ENCODE results near the gene HMMR.

Gene HMMR

GRCh38 chr5:163505368-163506094, 45.1 kb downstream of the HMMR start, which contains the start of gene MAT2B:
TSS of gene MAT2B (plus strand) at chr5:163505619. CDS start at chr5:163505687, 68 bp downstream.
- H3K4me1 ChIP-seq (ENCODE audit: control insufficient read depth, insufficient read depth, low read length, poor library complexity, severe bottlenecking): peaks cover 21% of the 10 kb centered on the region
- peak within 1 kb of the TSS; percentile 83 for H3K4me3 ChIP-seq (ENCODE audit: insufficient read depth, low read depth, low read length, poor library complexity, severe bottlenecking)
- H3K36me3 ChIP-seq (ENCODE audit: control insufficient read depth, insufficient read depth, low read length): no peaks in the 10 kb centered on the region
- peak within 1 kb of the TSS; percentile 98 for H3K27ac ChIP-seq (ENCODE audit: insufficient read depth, low read length, poor library complexity, severe bottlenecking)
- peak; percentile 92 to 93 (median 93) for DNase-seq
- no peaks in the 10 kb centered on the region for H3K27me3 ChIP-seq (replicated peaks; ENCODE audit: control insufficient read depth, insufficient read depth, low read length, poor library complexity, severe bottlenecking)
- H3K9me3 ChIP-seq (ENCODE audit: control insufficient read depth, low read length): no peaks in the 10 kb centered on the region

- Histone ChIP-seq H3K9me3 (ENCODE audit: control insufficient read depth, low read length) (no peaks in the 10 kb centered on the region), H3K27ac (ENCODE audit: insufficient read depth, low read length, poor library complexity, severe bottlenecking) (peak overlapping the region; percentile 98), H3K36me3 (ENCODE audit: control insufficient read depth, insufficient read depth, low read length) (no peaks in the 10 kb centered on the region), H3K27me3 (replicated peaks; ENCODE audit: control insufficient read depth, insufficient read depth, low read length, poor library complexity, severe bottlenecking) (no peaks in the 10 kb centered on the region), H3K4me3 (ENCODE audit: insufficient read depth, low read depth, low read length, poor library complexity, severe bottlenecking) (peak overlapping the region; percentile 83), H3K4me1 (ENCODE audit: control insufficient read depth, insufficient read depth, low read length, poor library complexity, severe bottlenecking) (peaks cover 21% of the 10 kb centered on the region)
- no peak for DNase-seq
Measured at GRCh38 chr5:163506095-163506457, 45.6 kb downstream of the HMMR start.

DNA sequence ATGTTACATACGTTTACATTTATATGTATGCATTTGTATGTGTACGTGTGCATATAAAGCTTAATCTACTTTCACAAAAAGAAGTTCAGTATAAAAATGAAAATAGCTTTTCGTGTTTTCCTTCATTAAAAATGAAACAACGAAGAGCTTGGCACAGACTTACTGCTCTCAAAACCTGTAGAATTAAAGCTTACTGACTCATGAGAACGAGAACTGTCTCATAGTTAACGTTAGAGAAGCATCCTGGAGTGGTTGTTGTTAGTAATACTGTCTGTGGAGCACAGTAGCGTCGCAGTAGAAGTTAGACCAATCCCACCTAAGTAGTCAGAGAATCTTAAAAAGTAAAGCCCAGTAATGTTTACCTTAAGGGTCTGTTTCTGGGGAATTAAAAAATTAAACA, 46.3 kb downstream of the HMMR start:
- Histone ChIP-seq H3K4me1 (ENCODE audit: control insufficient read depth, insufficient read depth, low read length, poor library complexity, severe bottlenecking) (peaks cover 21% of the 10 kb centered on the region), H3K9me3 (ENCODE audit: control insufficient read depth, low read length) (no peaks in the 10 kb centered on the region), H3K4me3 (ENCODE audit: insufficient read depth, low read depth, low read length, poor library complexity, severe bottlenecking) (peak overlapping the region; percentile 83), H3K36me3 (ENCODE audit: control insufficient read depth, insufficient read depth, low read length) (no peaks in the 10 kb centered on the region), H3K27me3 (replicated peaks; ENCODE audit: control insufficient read depth, insufficient read depth, low read length, poor library complexity, severe bottlenecking) (no peaks in the 10 kb centered on the region), H3K27ac (ENCODE audit: insufficient read depth, low read length, poor library complexity, severe bottlenecking) (peak overlapping the region; percentile 98)
- no peak for DNase-seq

DNA sequence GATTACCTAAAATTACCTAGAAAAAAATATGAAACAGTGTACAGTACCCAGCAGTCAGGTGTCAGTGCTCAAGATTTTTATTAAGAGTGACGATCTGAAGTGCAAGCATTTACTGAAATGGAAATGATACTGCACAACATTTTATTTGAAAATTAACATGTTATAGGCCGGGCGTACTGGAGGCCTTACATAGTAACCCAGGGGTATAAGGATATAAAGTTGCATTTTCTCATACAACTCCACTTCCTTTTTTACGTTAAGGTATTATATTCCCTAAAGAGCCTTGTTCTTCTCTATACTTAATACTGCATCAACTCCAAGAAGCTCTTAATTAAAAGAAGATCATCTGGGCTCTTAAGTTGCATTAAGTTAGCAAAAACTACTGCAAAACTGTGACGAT, 48.3 kb downstream of the HMMR start:
- Histone ChIP-seq H3K4me1 (ENCODE audit: control insufficient read depth, insufficient read depth, low read length, poor library complexity, severe bottlenecking) (peaks cover 17% of the 10 kb centered on the region), H3K27ac (ENCODE audit: insufficient read depth, low read length, poor library complexity, severe bottlenecking) (peak overlapping the region; percentile 98)
- DNase-seq: no peak

GRCh38 chr5:163509291-163509951, 49.0 kb downstream of the HMMR start:
- H3K27me3 ChIP-seq (replicated peaks; ENCODE audit: control insufficient read depth, insufficient read depth, low read length, poor library complexity, severe bottlenecking): no peaks in the 10 kb centered on the region
- H3K9me3 ChIP-seq (ENCODE audit: control insufficient read depth, low read length): no peaks in the 10 kb centered on the region
- H3K4me3 ChIP-seq (ENCODE audit: insufficient read depth, low read depth, low read length, poor library complexity, severe bottlenecking): peak overlapping the region; percentile 40
- H3K4me1 ChIP-seq (ENCODE audit: control insufficient read depth, insufficient read depth, low read length, poor library complexity, severe bottlenecking): peaks cover 17% of the 10 kb centered on the region
- H3K36me3 ChIP-seq (ENCODE audit: control insufficient read depth, insufficient read depth, low read length): peaks cover 18% of the 10 kb centered on the region
- H3K27ac ChIP-seq (ENCODE audit: insufficient read depth, low read length, poor library complexity, severe bottlenecking): peak overlapping the region; percentile 98
- no peak for DNase-seq

More for the DNA sequence above, 48.3 kb downstream of the HMMR start:
- Histone ChIP-seq H3K27me3 (replicated peaks; ENCODE audit: control insufficient read depth, insufficient read depth, low read length, poor library complexity, severe bottlenecking) (no peaks in the 10 kb centered on the region), H3K36me3 (ENCODE audit: control insufficient read depth, insufficient read depth, low read length) (peaks cover 13% of the 10 kb centered on the region), H3K9me3 (ENCODE audit: control insufficient read depth, low read length) (no peaks in the 10 kb centered on the region), H3K4me3 (ENCODE audit: insufficient read depth, low read depth, low read length, poor library complexity, severe bottlenecking) (peak overlapping the region; percentile 40)

- Histone ChIP-seq H3K4me3 (ENCODE audit: insufficient read depth, low read depth, low read length, poor library complexity, severe bottlenecking) (no peak overlapping the region), H3K36me3 (ENCODE audit: control insufficient read depth, insufficient read depth, low read length) (peaks cover 45% of the 10 kb centered on the region), H3K4me1 (ENCODE audit: control insufficient read depth, insufficient read depth, low read length, poor library complexity, severe bottlenecking) (peaks cover 12% of the 10 kb centered on the region), H3K27me3 (replicated peaks; ENCODE audit: control insufficient read depth, insufficient read depth, low read length, poor library complexity, severe bottlenecking) (no peaks in the 10 kb centered on the region), H3K9me3 (ENCODE audit: control insufficient read depth, low read length) (no peaks in the 10 kb centered on the region), H3K27ac (ENCODE audit: insufficient read depth, low read length, poor library complexity, severe bottlenecking) (no peak overlapping the region)
- DNase-seq: no peak
Measured at GRCh38 chr5:163512526-163512925, 52.1 kb downstream of the HMMR start.

GRCh38 chr5:163525096-163525495, 64.7 kb downstream of the HMMR start:
- no peak overlapping the region for H3K27ac ChIP-seq (ENCODE audit: insufficient read depth, low read length, poor library complexity, severe bottlenecking)
- DNase-seq: no peak

GRCh38 chr5:163529698-163530097, 69.3 kb downstream of the HMMR start:
- no peaks in the 10 kb centered on the region for H3K4me1 ChIP-seq (ENCODE audit: control insufficient read depth, insufficient read depth, low read length, poor library complexity, severe bottlenecking)
- no peak overlapping the region for H3K4me3 ChIP-seq (ENCODE audit: insufficient read depth, low read depth, low read length, poor library complexity, severe bottlenecking)
- no peaks in the 10 kb centered on the region for H3K27me3 ChIP-seq (replicated peaks; ENCODE audit: control insufficient read depth, insufficient read depth, low read length, poor library complexity, severe bottlenecking)
- H3K36me3 ChIP-seq (ENCODE audit: control insufficient read depth, insufficient read depth, low read length): no peaks in the 10 kb centered on the region
- no peaks in the 10 kb centered on the region for H3K9me3 ChIP-seq (ENCODE audit: control insufficient read depth, low read length)
- no peak overlapping the region for H3K27ac ChIP-seq (ENCODE audit: insufficient read depth, low read length, poor library complexity, severe bottlenecking)
- DNase-seq: no peak

More at GRCh38 chr5:163525096-163525495, 64.7 kb downstream of the HMMR start:
- Histone ChIP-seq H3K36me3 (ENCODE audit: control insufficient read depth, insufficient read depth, low read length) (no peaks in the 10 kb centered on the region), H3K27me3 (replicated peaks; ENCODE audit: control insufficient read depth, insufficient read depth, low read length, poor library complexity, severe bottlenecking) (no peaks in the 10 kb centered on the region), H3K4me3 (ENCODE audit: insufficient read depth, low read depth, low read length, poor library complexity, severe bottlenecking) (no peak overlapping the region), H3K4me1 (ENCODE audit: control insufficient read depth, insufficient read depth, low read length, poor library complexity, severe bottlenecking) (no peaks in the 10 kb centered on the region), H3K9me3 (ENCODE audit: control insufficient read depth, low read length) (no peaks in the 10 kb centered on the region)

DNA sequence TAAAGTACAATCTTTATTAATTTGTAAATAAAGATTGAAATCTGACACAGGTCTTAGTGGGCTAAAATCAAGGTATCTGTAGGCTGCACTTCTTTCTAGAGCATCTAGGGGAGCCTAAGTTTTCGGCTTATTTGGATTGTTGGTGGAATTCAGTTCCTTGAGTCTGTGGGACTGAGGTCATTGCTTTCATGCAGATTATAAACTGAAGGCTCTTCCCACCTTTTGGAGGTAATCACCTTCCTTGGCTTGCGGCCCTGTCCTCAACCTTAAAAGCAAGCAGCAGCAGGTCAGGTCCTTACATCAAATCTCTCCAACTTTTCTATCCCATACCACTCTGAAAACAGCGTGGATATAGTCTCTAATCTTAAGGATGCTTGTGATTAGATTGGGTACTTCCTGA, 70.8 kb downstream of the HMMR start:
- DNase-seq: no peak
- Histone ChIP-seq H3K27ac (ENCODE audit: insufficient read depth, low read length, poor library complexity, severe bottlenecking) (no peak overlapping the region), H3K27me3 (replicated peaks; ENCODE audit: control insufficient read depth, insufficient read depth, low read length, poor library complexity, severe bottlenecking) (no peaks in the 10 kb centered on the region), H3K4me3 (ENCODE audit: insufficient read depth, low read depth, low read length, poor library complexity, severe bottlenecking) (no peak overlapping the region), H3K36me3 (ENCODE audit: control insufficient read depth, insufficient read depth, low read length) (no peaks in the 10 kb centered on the region), H3K4me1 (ENCODE audit: control insufficient read depth, insufficient read depth, low read length, poor library complexity, severe bottlenecking) (no peaks in the 10 kb centered on the region), H3K9me3 (ENCODE audit: control insufficient read depth, low read length) (no peaks in the 10 kb centered on the region)

Measured in effector memory CD4-positive, alpha-beta T cell (primary cell).